ENCODE data around the gene NTN1.

GRCh38 chr17:9199571-9200551 lies 178.6 kb downstream of the NTN1 start:
- TF ChIP-seq CTCF (IDR thresholded peaks at IDR 0.05): no peak
- no peak for TF ChIP-seq POLR2A (IDR thresholded peaks at IDR 0.05)
